ENCODE measurements around the gene CFL1. TPM values are rescaled to one million over a fixed set of nuclear protein-coding genes. Genes with fewer than 3 reads are reported as not detected.

Gene CFL1
- total and polyA plus RNA-seq, 2 of the 8 experiments (the other 6 are each of a cell fraction or from before 2014, with no cell fraction given) = 1,252 to 1,365 TPM

Other genes with a start within 250 kb of the CFL1 start
- 44.6 and 48.4 TPM in 2 replicates for gene MAP3K11, start 244.0 kb downstream of the CFL1 start, total RNA-seq (2021; fragmentation: NEBNext Ultra II Directional; extraction: Animal tissue kit (Norgen Biotek cat#: 25700))
- 30.3 and 45.8 TPM in 2 replicates for gene MAP3K11, start 244.0 kb downstream of the CFL1 start, polyA plus RNA-seq (2011; rRNA removed)
- gene PCNX3, start 242.4 kb downstream of the CFL1 start, total RNA-seq (2021; fragmentation: NEBNext Ultra II Directional; extraction: Animal tissue kit (Norgen Biotek cat#: 25700)) = 38.8 and 39.4 TPM in 2 replicates
- 27.2 and 45.1 TPM in 2 replicates for gene PCNX3, start 242.4 kb downstream of the CFL1 start, polyA plus RNA-seq (2011; rRNA removed)
- gene SIPA1, start 220.1 kb downstream of the CFL1 start, total RNA-seq (2021; fragmentation: NEBNext Ultra II Directional; extraction: Animal tissue kit (Norgen Biotek cat#: 25700)) = 67.5 and 72.2 TPM in 2 replicates
- 35.3 and 59.2 TPM in 2 replicates for gene SIPA1, start 220.1 kb downstream of the CFL1 start, polyA plus RNA-seq (2011; rRNA removed)
- gene RELA, start 195.3 kb downstream of the CFL1 start, total RNA-seq (2021; fragmentation: NEBNext Ultra II Directional; extraction: Animal tissue kit (Norgen Biotek cat#: 25700)) = 25.5 and 27.5 TPM in 2 replicates
- gene RELA, start 195.3 kb downstream of the CFL1 start, polyA plus RNA-seq (2011; rRNA removed) = 21.9 and 28.8 TPM in 2 replicates
- gene KAT5, start 145.9 kb downstream of the CFL1 start, total RNA-seq (2021; fragmentation: NEBNext Ultra II Directional; extraction: Animal tissue kit (Norgen Biotek cat#: 25700)) = 36.4 and 37.4 TPM in 2 replicates
- 26.7 and 35.0 TPM in 2 replicates for gene KAT5, start 145.9 kb downstream of the CFL1 start, polyA plus RNA-seq (2011; rRNA removed)
- 37.9 and 40.2 TPM in 2 replicates for gene RNASEH2C, start 137.4 kb downstream of the CFL1 start, total RNA-seq (2021; fragmentation: NEBNext Ultra II Directional; extraction: Animal tissue kit (Norgen Biotek cat#: 25700))
- gene RNASEH2C, start 137.4 kb downstream of the CFL1 start, polyA plus RNA-seq (2011; rRNA removed) = 60.3 and 74.8 TPM in 2 replicates
- gene AP5B1, start 77.2 kb downstream of the CFL1 start, total RNA-seq (2021; fragmentation: NEBNext Ultra II Directional; extraction: Animal tissue kit (Norgen Biotek cat#: 25700)) = 9.9 and 10.0 TPM in 2 replicates
- gene AP5B1, start 77.2 kb downstream of the CFL1 start, polyA plus RNA-seq (2011; rRNA removed) = 7.6 and 10.3 TPM in 2 replicates
- gene OVOL1, start 71.1 kb downstream of the CFL1 start, total RNA-seq (2021; fragmentation: NEBNext Ultra II Directional; extraction: Animal tissue kit (Norgen Biotek cat#: 25700)) = 3.3 and 3.4 TPM in 2 replicates
- gene OVOL1, start 71.1 kb downstream of the CFL1 start, polyA plus RNA-seq (2011; rRNA removed) = 2.6 and 3.3 TPM in 2 replicates
- gene SNX32, start 24.2 kb downstream of the CFL1 start, total RNA-seq (2021; fragmentation: NEBNext Ultra II Directional; extraction: Animal tissue kit (Norgen Biotek cat#: 25700)) = 1.1 and 2.2 TPM in 2 replicates
- gene SNX32, start 24.2 kb downstream of the CFL1 start, polyA plus RNA-seq (2011; rRNA removed) = 0.76 and 1.4 TPM in 2 replicates
- 30.2 and 36.0 TPM in 2 replicates for gene MUS81, start 2.3 kb upstream of the CFL1 start, total RNA-seq (2021; fragmentation: NEBNext Ultra II Directional; extraction: Animal tissue kit (Norgen Biotek cat#: 25700))
- 31.5 and 44.1 TPM in 2 replicates for gene MUS81, start 2.3 kb upstream of the CFL1 start, polyA plus RNA-seq (2011; rRNA removed)
- gene EFEMP2, start 14.6 kb upstream of the CFL1 start, total RNA-seq (2021; fragmentation: NEBNext Ultra II Directional; extraction: Animal tissue kit (Norgen Biotek cat#: 25700)) = 8.8 and 9.7 TPM in 2 replicates
- gene EFEMP2, start 14.6 kb upstream of the CFL1 start, polyA plus RNA-seq (2011; rRNA removed) = 17.2 and 24.2 TPM in 2 replicates
- not detected in 2 replicates for gene CTSW, start 21.7 kb upstream of the CFL1 start, total RNA-seq (2021; fragmentation: NEBNext Ultra II Directional; extraction: Animal tissue kit (Norgen Biotek cat#: 25700))
- not detected in 2 replicates for gene CTSW, start 21.7 kb upstream of the CFL1 start, polyA plus RNA-seq (2011; rRNA removed)
- gene FIBP, start 30.3 kb upstream of the CFL1 start, total RNA-seq (2021; fragmentation: NEBNext Ultra II Directional; extraction: Animal tissue kit (Norgen Biotek cat#: 25700)) = 74.3 and 79.9 TPM in 2 replicates
- 173 and 184 TPM in 2 replicates for gene FIBP, start 30.3 kb upstream of the CFL1 start, polyA plus RNA-seq (2011; rRNA removed)
- 30.8 and 33.3 TPM in 2 replicates for gene CCDC85B, start 32.5 kb upstream of the CFL1 start, total RNA-seq (2021; fragmentation: NEBNext Ultra II Directional; extraction: Animal tissue kit (Norgen Biotek cat#: 25700))
- 19.8 and 40.6 TPM in 2 replicates for gene CCDC85B, start 32.5 kb upstream of the CFL1 start, polyA plus RNA-seq (2011; rRNA removed)
- gene FOSL1, start 42.2 kb upstream of the CFL1 start, total RNA-seq (2021; fragmentation: NEBNext Ultra II Directional; extraction: Animal tissue kit (Norgen Biotek cat#: 25700)) = 6.3 and 7.5 TPM in 2 replicates
- 7.2 and 11.6 TPM in 2 replicates for gene FOSL1, start 42.2 kb upstream of the CFL1 start, polyA plus RNA-seq (2011; rRNA removed)
- 24.0 and 24.1 TPM in 2 replicates for gene C11orf68, start 60.9 kb upstream of the CFL1 start, total RNA-seq (2021; fragmentation: NEBNext Ultra II Directional; extraction: Animal tissue kit (Norgen Biotek cat#: 25700))
- gene C11orf68, start 60.9 kb upstream of the CFL1 start, polyA plus RNA-seq (2011; rRNA removed) = 51.2 and 68.5 TPM in 2 replicates
- gene DRAP1, start 61.2 kb upstream of the CFL1 start, total RNA-seq (2021; fragmentation: NEBNext Ultra II Directional; extraction: Animal tissue kit (Norgen Biotek cat#: 25700)) = 98.7 and 108 TPM in 2 replicates
- gene DRAP1, start 61.2 kb upstream of the CFL1 start, polyA plus RNA-seq (2011; rRNA removed) = 62.5 and 81.2 TPM in 2 replicates
- gene TSGA10IP, start 87.3 kb upstream of the CFL1 start, total RNA-seq (2021; fragmentation: NEBNext Ultra II Directional; extraction: Animal tissue kit (Norgen Biotek cat#: 25700)) = 1.3 and 1.9 TPM in 2 replicates
- gene TSGA10IP, start 87.3 kb upstream of the CFL1 start, polyA plus RNA-seq (2011; rRNA removed) = 6.0 and 8.2 TPM in 2 replicates
- 46.1 and 48.5 TPM in 2 replicates for gene SART1, start 103.6 kb upstream of the CFL1 start, total RNA-seq (2021; fragmentation: NEBNext Ultra II Directional; extraction: Animal tissue kit (Norgen Biotek cat#: 25700))
- gene SART1, start 103.6 kb upstream of the CFL1 start, polyA plus RNA-seq (2011; rRNA removed) = 9.7 and 22.4 TPM in 2 replicates
- 35.8 and 39.9 TPM in 2 replicates for gene EIF1AD, start 144.0 kb upstream of the CFL1 start, total RNA-seq (2021; fragmentation: NEBNext Ultra II Directional; extraction: Animal tissue kit (Norgen Biotek cat#: 25700))
- gene EIF1AD, start 144.0 kb upstream of the CFL1 start, polyA plus RNA-seq (2011; rRNA removed) = 29.5 and 32.6 TPM in 2 replicates
- 330 and 345 TPM in 2 replicates for gene BANF1, start 144.3 kb upstream of the CFL1 start, total RNA-seq (2021; fragmentation: NEBNext Ultra II Directional; extraction: Animal tissue kit (Norgen Biotek cat#: 25700))
- 467 and 516 TPM in 2 replicates for gene BANF1, start 144.3 kb upstream of the CFL1 start, polyA plus RNA-seq (2011; rRNA removed)
- 1.6 and 1.8 TPM in 2 replicates for gene CST6, start 153.8 kb upstream of the CFL1 start, total RNA-seq (2021; fragmentation: NEBNext Ultra II Directional; extraction: Animal tissue kit (Norgen Biotek cat#: 25700))
- 7.6 and 8.6 TPM in 2 replicates for gene CST6, start 153.8 kb upstream of the CFL1 start, polyA plus RNA-seq (2011; rRNA removed)
- gene CATSPER1, start 168.3 kb upstream of the CFL1 start, total RNA-seq (2021; fragmentation: NEBNext Ultra II Directional; extraction: Animal tissue kit (Norgen Biotek cat#: 25700)) = not detected in 2 replicates
- gene CATSPER1, start 168.3 kb upstream of the CFL1 start, polyA plus RNA-seq (2011; rRNA removed) = not detected in 2 replicates
- 21.1 and 21.4 TPM in 2 replicates for gene GAL3ST3, start 191.0 kb upstream of the CFL1 start, total RNA-seq (2021; fragmentation: NEBNext Ultra II Directional; extraction: Animal tissue kit (Norgen Biotek cat#: 25700))
- 21.1 and 35.0 TPM in 2 replicates for gene GAL3ST3, start 191.0 kb upstream of the CFL1 start, polyA plus RNA-seq (2011; rRNA removed)
- gene SF3B2, start 194.2 kb upstream of the CFL1 start, total RNA-seq (2021; fragmentation: NEBNext Ultra II Directional; extraction: Animal tissue kit (Norgen Biotek cat#: 25700)) = 231 and 237 TPM in 2 replicates
- gene SF3B2, start 194.2 kb upstream of the CFL1 start, polyA plus RNA-seq (2011; rRNA removed) = 182 and 270 TPM in 2 replicates
- 34.4 and 36.0 TPM in 2 replicates for gene PACS1, start 212.1 kb upstream of the CFL1 start, total RNA-seq (2021; fragmentation: NEBNext Ultra II Directional; extraction: Animal tissue kit (Norgen Biotek cat#: 25700))
- 11.5 and 20.4 TPM in 2 replicates for gene PACS1, start 212.1 kb upstream of the CFL1 start, polyA plus RNA-seq (2011; rRNA removed)

Measured in H1 (cell line).